ENCODE measurements around the gene EXOSC10.
"Not testable (repeated sequence)": the region's sequence is repeated elsewhere in the genome, so short reads cannot be mapped to it uniquely, and the experiment has no call there.

Gene EXOSC10

GRCh38 chr1:11109047-11109760 lies 9.5 kb upstream of the EXOSC10 start:
- DNase-seq (ENCODE audit: low read depth), result no peak

GRCh38 chr1:11107599-11107998 lies 7.9 kb upstream of the EXOSC10 start:
- no peak for DNase-seq (ENCODE audit: low read depth)

GRCh38 chr1:11105586-11105985 lies 5.9 kb upstream of the EXOSC10 start:
- no peak for DNase-seq (ENCODE audit: low read depth)

DNA sequence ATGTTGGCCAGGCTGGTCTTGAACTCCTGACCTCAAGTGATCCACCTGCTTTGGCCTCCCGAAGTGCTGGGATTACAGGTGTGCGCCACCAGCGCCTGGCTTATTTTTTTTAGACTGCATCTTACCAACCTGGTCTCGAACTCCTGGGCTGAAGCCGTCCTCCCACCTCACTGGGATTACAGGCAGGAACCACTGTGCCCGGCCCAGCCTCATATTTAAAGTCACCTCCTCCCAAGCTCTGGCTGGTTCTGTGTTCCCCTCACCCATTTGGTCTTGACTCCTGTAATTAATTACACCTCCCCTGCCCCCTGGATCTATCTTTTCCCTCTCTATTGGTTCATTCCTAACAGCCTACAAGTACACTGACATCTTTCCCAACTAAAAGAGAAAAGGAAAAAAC lies 1.7 kb upstream of the EXOSC10 start:
- DNase-seq (ENCODE audit: low read depth), result no peak

DNA sequence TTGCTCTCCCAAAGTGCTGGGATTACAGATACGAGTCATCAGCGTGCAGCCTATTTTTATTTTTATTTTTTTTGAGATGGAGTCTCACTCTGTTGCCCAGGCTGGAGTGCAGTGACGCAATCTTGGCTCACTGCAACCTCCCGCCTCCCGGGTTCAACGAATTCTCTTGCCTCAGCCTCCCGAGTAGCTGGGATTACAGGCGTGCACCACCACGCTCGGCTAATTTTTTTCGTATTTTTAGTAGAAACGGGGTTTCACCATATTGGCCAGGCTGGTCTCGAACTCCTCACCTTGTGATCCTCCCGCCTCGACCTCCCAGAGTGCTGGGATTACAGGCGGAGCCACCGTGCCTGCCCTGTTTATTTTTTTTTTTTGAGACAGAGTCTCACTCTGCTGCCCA lies 1.1 kb upstream of the EXOSC10 start:
- not testable (repeated sequence) for DNase-seq (ENCODE audit: low read depth)

DNA sequence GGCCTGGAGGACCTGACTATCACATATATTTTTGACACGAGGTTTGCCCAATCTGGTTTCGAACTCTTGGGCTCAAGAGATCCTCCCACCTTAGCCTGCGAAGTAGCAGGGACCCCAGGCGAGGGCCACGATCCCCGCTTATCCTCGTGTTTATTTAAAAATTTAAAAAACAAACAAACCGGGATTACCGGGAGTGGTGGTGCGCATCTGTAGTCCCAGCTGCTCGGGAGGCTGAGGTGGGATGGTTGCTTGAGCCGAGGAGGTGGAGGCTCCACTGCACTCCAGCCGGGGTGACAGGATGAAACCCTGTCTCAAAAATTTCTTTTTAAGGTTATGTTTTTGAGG lies 452 bp upstream of the EXOSC10 start:
- DNase-seq (ENCODE audit: low read depth), result no peak

- DNase-seq (ENCODE audit: low read depth), result no peak
These were observed 749 bp downstream of the EXOSC10 start for GRCh38 chr1:11098931-11099309.

GRCh38 chr1:11083784-11084183 lies 15.9 kb downstream of the EXOSC10 start:
- not testable (repeated sequence) for DNase-seq (ENCODE audit: low read depth)

DNA sequence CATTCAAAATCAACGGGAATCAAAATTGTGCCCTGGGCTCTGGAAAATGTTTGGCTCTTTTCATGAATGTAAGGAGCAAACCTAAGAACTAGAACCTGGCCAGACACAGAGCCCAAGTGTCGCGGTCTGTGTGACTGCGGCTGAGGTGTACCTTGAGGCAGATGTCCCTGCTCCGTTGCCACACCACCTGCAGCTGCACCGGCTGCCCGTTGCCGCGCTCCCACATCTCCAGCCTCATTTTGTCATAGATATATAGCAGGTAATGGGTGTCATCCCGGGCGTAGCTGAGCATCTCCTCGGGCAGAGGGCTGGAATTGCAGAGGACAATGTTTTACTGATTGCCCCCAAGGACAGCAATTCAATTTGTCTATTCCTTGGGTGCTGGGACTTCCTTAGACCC lies 18.7 kb downstream of the EXOSC10 start:
- no peak for DNase-seq (ENCODE audit: low read depth)

DNA sequence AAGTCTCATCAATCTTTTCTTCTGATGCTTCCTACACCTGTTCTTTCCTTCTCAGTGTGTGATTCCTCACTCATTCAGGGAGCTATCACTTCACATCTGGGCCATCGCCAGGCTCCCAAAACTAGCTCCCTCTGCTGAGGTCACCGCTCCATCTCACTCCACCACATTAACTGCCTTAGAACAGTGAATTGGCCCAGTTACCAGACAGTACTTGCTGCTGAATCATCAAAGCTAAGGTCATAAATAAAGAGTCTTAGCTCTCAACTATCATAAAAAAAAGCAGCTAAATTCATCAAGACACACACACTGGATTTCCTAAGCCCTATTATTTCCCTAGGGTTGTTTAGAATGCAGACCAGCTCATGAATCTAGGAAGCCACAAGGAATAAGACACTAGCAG lies 21.0 kb downstream of the EXOSC10 start:
- DNase-seq (ENCODE audit: low read depth), result no peak

GRCh38 chr1:11073398-11073797 lies 26.3 kb downstream of the EXOSC10 start:
- DNase-seq (ENCODE audit: low read depth), result not testable (repeated sequence)

DNA sequence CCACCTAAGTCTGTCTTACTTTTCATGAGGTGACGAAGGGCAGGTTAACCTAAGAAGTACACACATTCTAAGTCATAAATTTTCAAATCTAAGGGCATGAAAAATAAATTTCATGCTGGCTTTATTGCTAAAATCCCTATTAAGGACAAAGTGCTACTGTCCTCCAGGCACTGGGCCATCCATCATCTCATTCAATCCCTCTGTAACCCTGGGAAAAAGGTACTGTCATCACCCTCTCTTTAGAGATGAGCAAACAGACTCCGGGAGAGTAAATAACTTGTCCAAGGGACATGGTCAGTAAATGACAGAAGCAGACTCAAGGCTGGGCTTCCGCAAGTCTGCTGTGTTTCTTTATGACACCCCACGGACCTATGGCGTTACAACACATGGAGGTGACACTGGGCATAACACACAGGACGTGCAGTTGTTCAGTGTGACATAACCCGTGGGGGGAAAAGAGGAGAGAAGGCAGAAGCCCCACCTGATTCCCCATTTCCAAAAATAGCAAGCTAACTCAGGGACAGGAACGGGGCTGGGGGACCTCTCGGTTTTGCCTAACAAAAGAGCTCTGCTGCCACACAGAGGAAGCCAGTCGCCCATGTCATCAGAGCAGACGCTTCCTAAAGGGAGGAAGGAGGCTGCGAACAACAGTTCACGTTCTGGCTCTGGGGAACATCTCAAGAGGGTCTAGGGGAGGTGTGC lies 27.3 kb downstream of the EXOSC10 start:
- no peak for DNase-seq (ENCODE audit: low read depth)

DNA sequence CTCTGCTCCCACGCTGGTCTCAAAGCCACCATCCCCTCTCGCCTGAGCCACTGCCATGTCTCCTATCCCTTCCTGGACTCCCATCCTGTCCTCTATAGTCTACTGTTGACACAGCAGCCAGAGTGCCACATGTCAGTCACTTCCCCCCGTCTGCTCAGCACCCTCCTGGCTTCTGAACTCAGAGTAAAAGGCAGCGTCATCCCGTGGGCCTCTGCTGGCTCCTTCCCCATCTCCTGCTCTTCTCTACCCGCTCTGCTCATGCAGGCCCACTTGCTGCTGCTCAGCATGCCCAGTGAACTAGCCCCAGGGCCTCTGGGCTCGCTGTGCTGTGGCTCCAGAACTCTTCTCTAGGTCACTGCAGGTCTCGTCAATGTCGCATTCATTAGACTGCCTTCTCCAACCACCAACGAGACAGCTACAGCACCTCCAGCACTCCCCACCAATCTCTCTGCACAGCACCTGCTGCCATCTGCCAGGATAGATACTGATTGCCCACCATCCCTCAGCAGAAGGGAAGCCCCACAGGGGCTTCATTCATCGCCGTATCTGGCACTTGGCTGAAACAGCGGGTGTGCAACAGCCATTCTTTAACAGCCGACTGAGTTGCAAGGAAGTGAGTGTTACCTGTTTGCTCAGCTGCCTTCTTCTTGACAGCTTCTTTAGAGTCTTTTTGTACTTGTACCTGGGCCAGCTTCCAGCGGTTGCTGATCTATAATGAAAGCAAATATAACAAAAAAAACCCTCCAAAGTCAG lies 28.0 kb downstream of the EXOSC10 start:
- DNase-seq (ENCODE audit: low read depth), result no peak

DNA sequence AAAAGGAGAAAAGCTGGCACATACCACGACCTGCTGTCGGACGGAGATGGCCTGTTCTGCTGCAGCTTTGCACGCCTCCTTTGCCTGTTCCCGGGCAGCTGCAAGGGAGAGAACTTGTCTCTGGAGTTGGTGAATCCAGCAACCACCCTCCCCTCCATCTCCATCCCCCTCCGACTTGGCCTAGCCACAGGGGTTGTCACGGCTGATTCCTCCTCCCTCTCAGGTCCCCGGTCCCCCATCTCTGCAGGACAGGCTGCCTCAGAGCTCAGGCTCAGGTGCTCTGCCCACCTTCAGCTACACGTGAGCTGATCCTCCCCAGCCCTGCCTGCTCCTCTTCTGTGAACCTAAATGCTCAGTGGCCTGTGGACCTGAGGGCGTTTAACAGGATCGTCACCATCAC lies 28.8 kb downstream of the EXOSC10 start:
- no peak for DNase-seq (ENCODE audit: low read depth)

- DNase-seq (ENCODE audit: low read depth), result no peak
These were observed 30.8 kb downstream of the EXOSC10 start for GRCh38 chr1:11068600-11069473.

GRCh38 chr1:11067716-11068599 lies 31.7 kb downstream of the EXOSC10 start:
- no peak for DNase-seq (ENCODE audit: low read depth)

DNA sequence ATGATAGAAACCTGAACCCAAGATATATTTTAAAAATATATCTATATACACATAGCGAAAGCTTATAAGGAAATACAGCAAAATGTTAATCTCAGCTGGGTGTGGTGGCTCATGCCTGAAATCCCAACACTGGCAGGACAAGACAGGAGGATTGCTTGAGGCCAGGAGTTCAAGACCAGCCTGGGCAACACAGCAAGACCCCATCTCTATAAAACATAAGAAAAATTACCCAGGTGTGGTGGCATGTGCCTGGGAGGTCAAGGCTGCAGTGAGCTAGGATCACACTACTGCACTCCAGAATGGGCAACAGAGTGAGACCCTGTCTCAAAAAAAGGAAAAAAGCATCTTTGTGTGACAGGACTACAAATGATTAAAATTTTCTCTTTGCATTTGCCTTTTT lies 33.9 kb downstream of the EXOSC10 start:
- DNase-seq (ENCODE audit: low read depth), result no peak

GRCh38 chr1:11064942-11065341 lies 34.7 kb downstream of the EXOSC10 start:
- DNase-seq (ENCODE audit: low read depth), result no peak

DNA sequence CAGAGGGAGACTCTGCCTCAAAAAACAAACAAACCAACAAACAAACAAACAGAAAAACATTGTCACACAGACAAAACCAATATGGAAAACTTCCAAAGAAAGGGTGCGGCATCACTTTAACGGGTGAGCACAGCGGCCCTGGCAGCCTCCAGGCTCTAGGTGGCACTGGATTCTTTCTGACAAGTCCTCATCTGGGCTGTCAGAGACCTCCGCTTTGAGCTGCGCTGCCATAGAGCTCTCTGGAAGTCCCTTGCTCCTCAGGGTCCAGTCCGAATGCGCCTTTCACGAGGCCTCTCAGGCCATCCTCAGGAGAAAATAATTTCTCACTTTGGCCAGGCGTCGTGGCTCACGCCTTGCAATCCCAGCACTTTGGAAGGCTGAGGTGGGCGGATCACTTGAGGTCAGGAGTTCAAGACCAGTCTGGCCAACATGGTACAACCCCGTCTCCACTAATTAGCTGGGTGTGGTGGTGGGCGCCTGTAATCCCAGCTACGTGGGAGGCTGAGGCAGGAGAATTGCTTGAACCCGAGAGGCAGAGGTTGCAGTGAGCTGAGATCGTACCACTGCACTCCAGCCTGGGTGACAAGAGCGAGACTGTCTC lies 35.6 kb downstream of the EXOSC10 start:
- DNase-seq (ENCODE audit: low read depth), result not testable (repeated sequence)

DNA sequence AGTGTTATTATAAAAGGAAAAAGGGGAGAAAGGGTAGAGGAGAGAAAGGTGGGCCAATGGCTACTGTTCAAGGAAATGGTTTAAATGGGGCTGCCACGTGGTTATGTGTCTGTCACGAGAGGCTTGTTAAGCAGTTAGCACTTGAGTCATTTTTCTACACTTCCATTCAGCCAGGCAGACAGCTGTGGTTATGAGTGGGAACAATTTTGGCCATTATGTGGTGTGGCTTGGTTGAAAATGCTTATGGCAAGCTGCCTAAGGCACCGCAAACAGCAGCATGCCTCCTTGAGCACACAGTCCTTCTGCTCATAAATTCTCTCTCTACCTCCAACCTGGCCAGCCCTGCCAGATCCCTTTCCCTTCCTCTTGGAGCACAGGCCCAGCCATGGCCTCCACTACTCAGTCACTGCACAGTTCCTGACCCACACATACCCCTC lies 36.7 kb downstream of the EXOSC10 start:
- DNase-seq (ENCODE audit: low read depth), result no peak
